Measurements from ENCODE around the gene LPIN1. TPM values are rescaled to one million over a fixed set of nuclear protein-coding genes. Genes with fewer than 3 reads are reported as not detected.

LPIN1 gene
- total and polyA plus RNA-seq, 5 donors from 2014 or later, result 20.3 to 94.9 (median 26.6) TPM

GRCh38 chr2:11796190-11797171 lies 50.0 kb downstream of the LPIN1 start:
- Mint-ChIP-seq H3K4me1 (peaks cover 0 to 14% (median 9%) of the 10 kb centered on the region in 4 donors), H3K9me3 (no peaks in the 10 kb centered on the region), H3K36me3 (peaks cover 77% of the 10 kb centered on the region), H3K27me3 (no peaks in the 10 kb centered on the region), H3K4me3 (no peak overlapping the region), H3K27ac (peak overlapping the region in 2 of 3 donors; percentile 3 to 80)
- H3K27me3 ChIP-seq (ENCODE audit: control insufficient read depth, insufficient read depth, low read length), result no peaks in the 10 kb centered on the region
- ATAC-seq (ENCODE audit: low read depth in 2 of 2) (no peak), DNase-seq (no peak)
- no peaks in the 10 kb centered on the region for H3K4me1 ChIP-seq (ENCODE audit: control insufficient read depth, insufficient read depth, low read length, poor library complexity, severe bottlenecking)
- no peak overlapping the region for H3K4me3 ChIP-seq (ENCODE audit: low read depth, low read length)
- peaks cover 86% of the 10 kb centered on the region for H3K36me3 ChIP-seq (ENCODE audit: control insufficient read depth, insufficient read depth, low read length)
- no peaks in the 10 kb centered on the region for H3K9me3 ChIP-seq (ENCODE audit: control insufficient read depth in 2 of 2, low read length in 2 of 2)
- no peak overlapping the region for H3K27ac ChIP-seq (ENCODE audit: insufficient read depth, low read length, poor library complexity, severe bottlenecking)

- H3K27me3 ChIP-seq (ENCODE audit: control insufficient read depth, insufficient read depth, low read length), result no peaks in the 10 kb centered on the region
- H3K27me3 Mint-ChIP-seq, result no peaks in the 10 kb centered on the region
- no peak overlapping the region for H3K27ac ChIP-seq (ENCODE audit: insufficient read depth, low read length, poor library complexity, severe bottlenecking)
- no peak overlapping the region for H3K27ac Mint-ChIP-seq
- H3K4me1 Mint-ChIP-seq, result peaks cover 0 to 14% (median 6%) of the 10 kb centered on the region in 4 donors
- no peak overlapping the region for H3K4me3 ChIP-seq (ENCODE audit: low read depth, low read length)
- H3K9me3 ChIP-seq (ENCODE audit: control insufficient read depth in 2 of 2, low read length in 2 of 2), result no peaks in the 10 kb centered on the region
- no peak for DNase-seq
- no peak overlapping the region for H3K4me3 Mint-ChIP-seq
- no peaks in the 10 kb centered on the region for H3K4me1 ChIP-seq (ENCODE audit: control insufficient read depth, insufficient read depth, low read length, poor library complexity, severe bottlenecking)
- no peak for ATAC-seq (ENCODE audit: low read depth in 2 of 2)
- peaks cover 71% of the 10 kb centered on the region for H3K36me3 Mint-ChIP-seq
- no peaks in the 10 kb centered on the region for H3K9me3 Mint-ChIP-seq
- peaks cover 83% of the 10 kb centered on the region for H3K36me3 ChIP-seq (ENCODE audit: control insufficient read depth, insufficient read depth, low read length)
These were observed 51.4 kb downstream of the LPIN1 start for GRCh38 chr2:11797846-11798245.

- Mint-ChIP-seq H3K4me1 (peaks cover 0 to 14% (median under 1%) of the 10 kb centered on the region in 4 donors), H3K9me3 (no peaks in the 10 kb centered on the region), H3K27ac (peak overlapping the region in 1 of 3 donors; percentile 64), H3K27me3 (no peaks in the 10 kb centered on the region), H3K36me3 (peaks cover 62% of the 10 kb centered on the region), H3K4me3 (no peak overlapping the region)
- no peak overlapping the region for H3K4me3 ChIP-seq (ENCODE audit: low read depth, low read length)
- H3K27me3 ChIP-seq (ENCODE audit: control insufficient read depth, insufficient read depth, low read length), result no peaks in the 10 kb centered on the region
- ATAC-seq (ENCODE audit: low read depth in 2 of 2) (no peak), DNase-seq (no peak)
- peaks cover 83% of the 10 kb centered on the region for H3K36me3 ChIP-seq (ENCODE audit: control insufficient read depth, insufficient read depth, low read length)
- H3K27ac ChIP-seq (ENCODE audit: insufficient read depth, low read length, poor library complexity, severe bottlenecking), result no peak overlapping the region
- no peaks in the 10 kb centered on the region for H3K4me1 ChIP-seq (ENCODE audit: control insufficient read depth, insufficient read depth, low read length, poor library complexity, severe bottlenecking)
- no peaks in the 10 kb centered on the region for H3K9me3 ChIP-seq (ENCODE audit: control insufficient read depth in 2 of 2, low read length in 2 of 2)
These were observed 52.4 kb downstream of the LPIN1 start for GRCh38 chr2:11798701-11799435.

GRCh38 chr2:11799826-11800225 lies 53.4 kb downstream of the LPIN1 start:
- H3K4me1 ChIP-seq (ENCODE audit: control insufficient read depth, insufficient read depth, low read length, poor library complexity, severe bottlenecking), result no peaks in the 10 kb centered on the region
- H3K27me3 Mint-ChIP-seq, result no peaks in the 10 kb centered on the region
- H3K9me3 ChIP-seq (ENCODE audit: control insufficient read depth in 2 of 2, low read length in 2 of 2), result no peaks in the 10 kb centered on the region
- H3K27ac Mint-ChIP-seq, result peak overlapping the region in 1 of 3 donors; percentile 60
- H3K27ac ChIP-seq (ENCODE audit: insufficient read depth, low read length, poor library complexity, severe bottlenecking), result no peak overlapping the region
- H3K27me3 ChIP-seq (ENCODE audit: control insufficient read depth, insufficient read depth, low read length), result no peaks in the 10 kb centered on the region
- H3K36me3 Mint-ChIP-seq, result peaks cover 64% of the 10 kb centered on the region
- H3K9me3 Mint-ChIP-seq, result no peaks in the 10 kb centered on the region
- no peak for DNase-seq
- no peak for ATAC-seq (ENCODE audit: low read depth in 2 of 2)
- peaks cover 83% of the 10 kb centered on the region for H3K36me3 ChIP-seq (ENCODE audit: control insufficient read depth, insufficient read depth, low read length)
- H3K4me3 Mint-ChIP-seq, result no peak overlapping the region
- H3K4me3 ChIP-seq (ENCODE audit: low read depth, low read length), result no peak overlapping the region
- peaks cover 0 to 14% (median 0%) of the 10 kb centered on the region in 4 donors for H3K4me1 Mint-ChIP-seq

GRCh38 chr2:11802782-11803191 lies 56.4 kb downstream of the LPIN1 start:
- Histone ChIP-seq H3K27ac (ENCODE audit: insufficient read depth, low read length, poor library complexity, severe bottlenecking) (no peak overlapping the region), H3K36me3 (ENCODE audit: control insufficient read depth, insufficient read depth, low read length) (peaks cover 83% of the 10 kb centered on the region), H3K4me1 (ENCODE audit: control insufficient read depth, insufficient read depth, low read length, poor library complexity, severe bottlenecking) (no peaks in the 10 kb centered on the region), H3K27me3 (ENCODE audit: control insufficient read depth, insufficient read depth, low read length) (no peaks in the 10 kb centered on the region), H3K9me3 (ENCODE audit: control insufficient read depth in 2 of 2, low read length in 2 of 2) (no peaks in the 10 kb centered on the region), H3K4me3 (ENCODE audit: low read depth, low read length) (no peak overlapping the region)
- peaks cover 0 to 16% (median 0%) of the 10 kb centered on the region in 4 donors for H3K4me1 Mint-ChIP-seq
- ATAC-seq (ENCODE audit: low read depth in 2 of 2) (no peak), DNase-seq (no peak)
- no peak overlapping the region for H3K27ac Mint-ChIP-seq
- H3K9me3 Mint-ChIP-seq, result no peaks in the 10 kb centered on the region
- no peaks in the 10 kb centered on the region for H3K27me3 Mint-ChIP-seq
- no peak overlapping the region for H3K4me3 Mint-ChIP-seq
- peaks cover 63% of the 10 kb centered on the region for H3K36me3 Mint-ChIP-seq

- Mint-ChIP-seq H3K36me3 (peaks cover 66% of the 10 kb centered on the region), H3K4me1 (peaks cover 0 to 11% (median 0%) of the 10 kb centered on the region in 4 donors), H3K27me3 (no peaks in the 10 kb centered on the region), H3K27ac (peak overlapping the region in 2 of 3 donors; percentile 38 to 79), H3K4me3 (no peak overlapping the region), H3K9me3 (no peaks in the 10 kb centered on the region)
- DNase-seq, result no peak
- H3K4me1 ChIP-seq (ENCODE audit: control insufficient read depth, insufficient read depth, low read length, poor library complexity, severe bottlenecking), result no peaks in the 10 kb centered on the region
- H3K27ac ChIP-seq (ENCODE audit: insufficient read depth, low read length, poor library complexity, severe bottlenecking), result no peak overlapping the region
- H3K4me3 ChIP-seq (ENCODE audit: low read depth, low read length), result no peak overlapping the region
- ATAC-seq (ENCODE audit: low read depth in 2 of 2), result no peak
- no peaks in the 10 kb centered on the region for H3K9me3 ChIP-seq (ENCODE audit: control insufficient read depth in 2 of 2, low read length in 2 of 2)
- peaks cover 72% of the 10 kb centered on the region for H3K36me3 ChIP-seq (ENCODE audit: control insufficient read depth, insufficient read depth, low read length)
- no peaks in the 10 kb centered on the region for H3K27me3 ChIP-seq (ENCODE audit: control insufficient read depth, insufficient read depth, low read length)
These were observed 58.6 kb downstream of the LPIN1 start for GRCh38 chr2:11805024-11805423.

- Mint-ChIP-seq H3K27ac (peak overlapping the region in 2 of 3 donors; percentile 23 to 79), H3K4me1 (peaks cover 0 to 7% (median 0%) of the 10 kb centered on the region in 4 donors), H3K4me3 (no peak overlapping the region), H3K9me3 (no peaks in the 10 kb centered on the region), H3K27me3 (no peaks in the 10 kb centered on the region), H3K36me3 (peaks cover 65% of the 10 kb centered on the region)
- H3K4me1 ChIP-seq (ENCODE audit: control insufficient read depth, insufficient read depth, low read length, poor library complexity, severe bottlenecking), result no peaks in the 10 kb centered on the region
- no peak overlapping the region for H3K4me3 ChIP-seq (ENCODE audit: low read depth, low read length)
- no peak overlapping the region for H3K27ac ChIP-seq (ENCODE audit: insufficient read depth, low read length, poor library complexity, severe bottlenecking)
- no peaks in the 10 kb centered on the region for H3K27me3 ChIP-seq (ENCODE audit: control insufficient read depth, insufficient read depth, low read length)
- DNase-seq, result no peak
- peaks cover 77% of the 10 kb centered on the region for H3K36me3 ChIP-seq (ENCODE audit: control insufficient read depth, insufficient read depth, low read length)
- no peaks in the 10 kb centered on the region for H3K9me3 ChIP-seq (ENCODE audit: control insufficient read depth in 2 of 2, low read length in 2 of 2)
- no peak for ATAC-seq (ENCODE audit: low read depth in 2 of 2)
These were observed 59.5 kb downstream of the LPIN1 start for GRCh38 chr2:11805920-11806319.
